K562 treated with DMSO at 1 percent for 24 hours (cell line): Measurements from ENCODE around the gene SIGLEC15. TPM values are rescaled to one million over a fixed set of nuclear protein-coding genes. Genes with fewer than 3 reads are reported as not detected.

Experiments used
- total RNA-seq: library from RNA; unstranded; fragments of 300-600 nt; gene quantifications from 2 replicates; pipeline ENCODE4 v1.2.3, GENCODE V29; 2022; ENCODE audit warnings: low read depth; ENCODE audit not compliant: insufficient read depth

Gene SIGLEC15, protein sequence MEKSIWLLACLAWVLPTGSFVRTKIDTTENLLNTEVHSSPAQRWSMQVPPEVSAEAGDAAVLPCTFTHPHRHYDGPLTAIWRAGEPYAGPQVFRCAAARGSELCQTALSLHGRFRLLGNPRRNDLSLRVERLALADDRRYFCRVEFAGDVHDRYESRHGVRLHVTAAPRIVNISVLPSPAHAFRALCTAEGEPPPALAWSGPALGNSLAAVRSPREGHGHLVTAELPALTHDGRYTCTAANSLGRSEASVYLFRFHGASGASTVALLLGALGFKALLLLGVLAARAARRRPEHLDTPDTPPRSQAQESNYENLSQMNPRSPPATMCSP
- not detected in 2 replicates for total RNA-seq

DNA sequence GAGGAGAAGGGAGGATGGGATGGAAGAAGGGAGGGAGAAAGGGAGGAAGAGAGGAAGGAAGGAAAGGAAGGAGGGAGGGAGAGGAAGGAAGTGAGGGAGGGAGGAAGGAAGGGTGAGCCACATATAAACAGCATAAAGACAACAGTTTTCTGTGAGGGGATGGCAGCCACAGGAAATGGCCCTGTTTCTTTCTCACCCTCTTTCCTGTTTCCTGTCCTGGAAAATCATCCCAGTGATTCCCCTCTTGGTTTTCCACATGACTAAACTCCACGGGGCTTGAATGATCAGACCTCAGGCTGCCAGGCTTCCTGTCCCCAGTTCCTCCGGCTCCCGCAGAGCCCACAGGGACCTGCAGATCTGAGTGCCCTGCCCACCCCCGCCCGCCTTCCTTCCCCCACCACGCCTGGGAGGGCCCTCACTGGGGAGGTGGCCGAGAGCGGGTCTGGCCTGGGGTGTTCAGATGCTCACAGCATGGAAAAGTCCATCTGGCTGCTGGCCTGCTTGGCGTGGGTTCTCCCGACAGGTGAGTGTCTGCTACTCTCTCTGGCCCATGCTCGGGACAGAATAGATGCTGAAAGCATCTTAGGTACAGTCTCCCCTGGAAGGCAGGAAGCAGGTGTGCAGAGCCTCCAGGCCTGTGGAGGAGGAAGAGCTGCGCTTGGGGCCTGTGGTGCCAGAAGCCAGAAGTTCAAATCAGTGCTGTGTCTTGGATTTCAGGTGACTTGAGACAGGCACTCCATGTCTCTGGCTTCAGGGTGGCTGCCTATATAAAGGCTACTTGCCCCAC is at the start of gene SIGLEC15:
Gene SIGLEC15, plus strand, starts transcription at position 418 of the 787 bp plus-strand sequence. Its CDS starts 54 bp downstream, at position 472.

Other genes starting within 250 kb of the SIGLEC15 start
- 0.08 TPM in 1 of 2 replicates, not detected in the other for gene SLC14A2, start 210.2 kb upstream of the SIGLEC15 start, total RNA-seq
- 0.41 TPM in 1 of 2 replicates, not detected in the other for gene SLC14A1, start 101.5 kb upstream of the SIGLEC15 start, total RNA-seq
- 5.3 and 6.1 TPM in 2 replicates for gene EPG5, start 141.7 kb downstream of the SIGLEC15 start, total RNA-seq
- 16.4 and 18.1 TPM in 2 replicates for gene PSTPIP2, start 246.6 kb downstream of the SIGLEC15 start, total RNA-seq